Measurements from ENCODE around the gene MGLL.

MGLL gene

GRCh38 chr3:127831723-127832172 is 9.4 kb upstream of the MGLL start:
- DNase-seq (ENCODE audit: low spot score in 2 of 2), result no peak

GRCh38 chr3:127829537-127829936 is 7.2 kb upstream of the MGLL start:
- no peak for ATAC-seq (replicated peaks; ENCODE audit: extremely low read depth, poor library complexity, severe bottlenecking)

More at GRCh38 chr3:127831723-127832172, 9.4 kb upstream of the MGLL start:
- Mint-ChIP-seq H3K27ac (ENCODE audit: low read depth) (no peak overlapping the region), H3K4me3 (no peak overlapping the region), H3K36me3 (ENCODE audit: insufficient read depth) (no peaks in the 10 kb centered on the region), H3K4me1 (no peaks in the 10 kb centered on the region), H3K9me3 (peaks cover 19% of the 10 kb centered on the region), H3K27me3 (peaks cover 49% of the 10 kb centered on the region)
- no peak for ATAC-seq (replicated peaks; ENCODE audit: extremely low read depth, poor library complexity, severe bottlenecking)

GRCh38 chr3:127827808-127828207 is 5.5 kb upstream of the MGLL start:
- Mint-ChIP-seq H3K27me3 (peaks cover 67% of the 10 kb centered on the region), H3K27ac (ENCODE audit: low read depth) (no peak overlapping the region), H3K4me3 (no peak overlapping the region), H3K9me3 (peaks cover 24% of the 10 kb centered on the region), H3K36me3 (ENCODE audit: insufficient read depth) (no peaks in the 10 kb centered on the region), H3K4me1 (no peaks in the 10 kb centered on the region)
- DNase-seq (ENCODE audit: low spot score in 2 of 2) (no peak), ATAC-seq (replicated peaks; ENCODE audit: extremely low read depth, poor library complexity, severe bottlenecking) (no peak)

More at GRCh38 chr3:127829537-127829936, 7.2 kb upstream of the MGLL start:
- H3K4me1 Mint-ChIP-seq, result no peaks in the 10 kb centered on the region
- H3K4me3 Mint-ChIP-seq, result no peak overlapping the region
- no peak overlapping the region for H3K27ac Mint-ChIP-seq (ENCODE audit: low read depth)
- no peaks in the 10 kb centered on the region for H3K36me3 Mint-ChIP-seq (ENCODE audit: insufficient read depth)
- DNase-seq (ENCODE audit: low spot score in 2 of 2), result no peak
- H3K9me3 Mint-ChIP-seq, result peaks cover 24% of the 10 kb centered on the region
- H3K27me3 Mint-ChIP-seq, result peaks cover 65% of the 10 kb centered on the region

- H3K9me3 Mint-ChIP-seq, result peaks cover 20% of the 10 kb centered on the region
- H3K36me3 Mint-ChIP-seq (ENCODE audit: insufficient read depth), result no peaks in the 10 kb centered on the region
- DNase-seq (ENCODE audit: low spot score in 2 of 2) (no peak), ATAC-seq (replicated peaks; ENCODE audit: extremely low read depth, poor library complexity, severe bottlenecking) (no peak)
- peaks cover 68% of the 10 kb centered on the region for H3K27me3 Mint-ChIP-seq
- no peak overlapping the region for H3K27ac Mint-ChIP-seq (ENCODE audit: low read depth)
- no peak overlapping the region for H3K4me3 Mint-ChIP-seq
- H3K4me1 Mint-ChIP-seq, result no peaks in the 10 kb centered on the region
Observed at GRCh38 chr3:127825756-127826155, 3.4 kb upstream of the MGLL start.

DNA sequence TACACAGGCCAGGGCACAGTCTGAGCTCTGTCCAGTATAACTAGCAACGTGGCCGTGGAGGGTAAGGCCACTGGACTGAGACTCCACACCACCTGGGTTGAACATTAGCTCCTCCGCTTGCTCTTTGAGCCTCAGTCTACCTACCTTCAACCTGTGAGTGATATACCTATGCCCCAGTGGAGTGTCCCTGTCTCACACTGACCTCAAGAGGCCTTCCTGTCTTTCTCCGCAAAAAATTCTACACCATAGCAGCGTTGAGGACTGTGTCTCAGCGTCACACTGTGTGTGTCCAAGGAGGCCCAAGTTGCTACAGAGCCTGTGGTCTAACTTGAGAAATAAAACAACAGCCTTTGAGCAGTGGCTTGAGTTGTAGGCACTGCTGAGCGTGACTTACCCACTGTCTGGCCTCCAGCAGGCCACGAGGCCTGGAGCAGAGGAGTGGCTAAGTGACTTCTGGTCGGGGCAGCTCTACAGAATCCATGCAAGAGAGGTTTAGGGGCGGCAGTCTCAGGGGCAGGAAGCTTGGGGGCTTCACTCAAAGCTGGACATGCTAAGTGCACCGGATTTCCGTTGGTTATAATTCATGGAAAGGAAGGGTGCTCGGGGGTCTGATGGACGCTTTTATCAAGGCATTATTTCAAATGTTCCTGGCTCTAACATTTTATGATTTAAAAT is 2.0 kb upstream of the MGLL start:
- Mint-ChIP-seq H3K4me1 (no peaks in the 10 kb centered on the region), H3K27ac (ENCODE audit: low read depth) (no peak overlapping the region), H3K36me3 (ENCODE audit: insufficient read depth) (no peaks in the 10 kb centered on the region), H3K9me3 (peaks cover 6% of the 10 kb centered on the region), H3K27me3 (peaks cover 67% of the 10 kb centered on the region), H3K4me3 (no peak overlapping the region)
- DNase-seq (ENCODE audit: low spot score in 2 of 2) (no peak), ATAC-seq (replicated peaks; ENCODE audit: extremely low read depth, poor library complexity, severe bottlenecking) (no peak)

- DNase-seq (ENCODE audit: low spot score in 2 of 2) (no peak), ATAC-seq (replicated peaks; ENCODE audit: extremely low read depth, poor library complexity, severe bottlenecking) (no peak)
- Mint-ChIP-seq H3K27ac (ENCODE audit: low read depth) (no peak overlapping the region), H3K27me3 (peaks cover 67% of the 10 kb centered on the region), H3K4me1 (no peaks in the 10 kb centered on the region), H3K4me3 (peak overlapping the region; percentile 50), H3K9me3 (peaks cover 5% of the 10 kb centered on the region), H3K36me3 (ENCODE audit: insufficient read depth) (no peaks in the 10 kb centered on the region)
Observed at GRCh38 chr3:127823426-127823857, 1.1 kb upstream of the MGLL start.

DNA sequence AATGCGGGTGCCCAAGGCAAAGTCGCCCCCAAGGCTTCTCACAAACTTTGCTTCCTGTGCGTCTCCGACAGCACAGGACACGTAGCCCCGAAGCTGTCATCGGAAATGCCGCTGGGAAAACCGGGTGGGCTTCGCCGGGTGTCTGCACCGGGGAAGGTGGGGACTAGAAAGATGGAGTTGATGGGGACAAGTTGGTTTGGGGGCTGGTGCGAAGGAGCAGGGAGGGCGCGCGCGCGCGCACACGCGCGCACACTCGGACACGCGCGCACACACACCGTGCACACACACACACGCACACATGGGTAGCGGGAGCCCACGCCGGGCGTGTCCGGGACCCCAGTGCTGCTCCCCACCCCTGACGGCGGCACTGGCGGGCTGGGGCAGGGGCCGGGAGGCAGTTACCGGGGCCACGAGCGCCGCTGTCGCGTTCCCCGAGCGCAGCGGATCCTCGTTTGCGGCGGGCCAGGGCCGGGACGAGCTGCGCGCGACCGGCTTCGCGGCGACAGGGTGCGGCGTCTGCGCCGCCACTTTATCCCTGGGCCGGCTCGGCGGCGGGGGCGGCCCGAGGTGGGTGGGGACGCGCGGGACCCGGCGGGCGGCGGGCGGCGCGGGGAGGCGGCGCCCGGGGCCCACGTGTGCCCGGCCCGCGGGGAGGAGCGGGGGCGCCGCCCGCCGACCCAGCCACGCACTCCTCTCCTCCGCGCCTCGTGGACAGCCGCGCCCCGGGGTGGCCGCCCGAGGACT is 539 bp upstream of the MGLL start:
- Mint-ChIP-seq H3K36me3 (ENCODE audit: insufficient read depth) (no peaks in the 10 kb centered on the region), H3K4me3 (peak overlapping the region; percentile 77), H3K4me1 (no peaks in the 10 kb centered on the region), H3K27me3 (peaks cover 67% of the 10 kb centered on the region), H3K27ac (ENCODE audit: low read depth) (no peak overlapping the region), H3K9me3 (peaks cover 5% of the 10 kb centered on the region)
- ATAC-seq (replicated peaks; ENCODE audit: extremely low read depth, poor library complexity, severe bottlenecking) (no peak), DNase-seq (ENCODE audit: low spot score in 2 of 2) (no peak)

GRCh38 chr3:127821394-127821793 is 921 bp downstream of the MGLL start:
- no peak for ATAC-seq (replicated peaks; ENCODE audit: extremely low read depth, poor library complexity, severe bottlenecking)
- Mint-ChIP-seq H3K4me1 (no peaks in the 10 kb centered on the region), H3K27me3 (peaks cover 70% of the 10 kb centered on the region), H3K36me3 (ENCODE audit: insufficient read depth) (no peaks in the 10 kb centered on the region), H3K9me3 (peaks cover 2% of the 10 kb centered on the region), H3K4me3 (no peak overlapping the region), H3K27ac (ENCODE audit: low read depth) (no peak overlapping the region)
- no peak for DNase-seq (ENCODE audit: low spot score in 2 of 2)

GRCh38 chr3:127820826-127821313 is 1.4 kb downstream of the MGLL start:
- Mint-ChIP-seq H3K9me3 (no peaks in the 10 kb centered on the region), H3K4me1 (no peaks in the 10 kb centered on the region), H3K27me3 (peaks cover 70% of the 10 kb centered on the region), H3K4me3 (no peak overlapping the region), H3K36me3 (ENCODE audit: insufficient read depth) (no peaks in the 10 kb centered on the region), H3K27ac (ENCODE audit: low read depth) (no peak overlapping the region)
- ATAC-seq (replicated peaks; ENCODE audit: extremely low read depth, poor library complexity, severe bottlenecking), result no peak
- no peak for DNase-seq (ENCODE audit: low spot score in 2 of 2)

- no peaks in the 10 kb centered on the region for H3K4me1 Mint-ChIP-seq
- DNase-seq (ENCODE audit: low spot score in 2 of 2) (no peak), ATAC-seq (replicated peaks; ENCODE audit: extremely low read depth, poor library complexity, severe bottlenecking) (no peak)
- H3K27ac Mint-ChIP-seq (ENCODE audit: low read depth), result no peak overlapping the region
- H3K4me3 Mint-ChIP-seq, result no peak overlapping the region
- H3K36me3 Mint-ChIP-seq (ENCODE audit: insufficient read depth), result no peaks in the 10 kb centered on the region
- H3K9me3 Mint-ChIP-seq, result no peaks in the 10 kb centered on the region
- H3K27me3 Mint-ChIP-seq, result peaks cover 70% of the 10 kb centered on the region
Observed at GRCh38 chr3:127820221-127820825, 2.0 kb downstream of the MGLL start.

- no peak for DNase-seq (ENCODE audit: low spot score in 2 of 2)
- H3K9me3 Mint-ChIP-seq, result no peaks in the 10 kb centered on the region
- peaks cover 70% of the 10 kb centered on the region for H3K27me3 Mint-ChIP-seq
- no peak overlapping the region for H3K4me3 Mint-ChIP-seq
- no peak for ATAC-seq (replicated peaks; ENCODE audit: extremely low read depth, poor library complexity, severe bottlenecking)
- no peaks in the 10 kb centered on the region for H3K4me1 Mint-ChIP-seq
- no peaks in the 10 kb centered on the region for H3K36me3 Mint-ChIP-seq (ENCODE audit: insufficient read depth)
- no peak overlapping the region for H3K27ac Mint-ChIP-seq (ENCODE audit: low read depth)
Observed at GRCh38 chr3:127819656-127820055, 2.7 kb downstream of the MGLL start.

GRCh38 chr3:127819086-127819485 is 3.2 kb downstream of the MGLL start:
- DNase-seq (ENCODE audit: low spot score in 2 of 2) (no peak), ATAC-seq (replicated peaks; ENCODE audit: extremely low read depth, poor library complexity, severe bottlenecking) (no peak)
- Mint-ChIP-seq H3K27me3 (peaks cover 64% of the 10 kb centered on the region), H3K4me1 (no peaks in the 10 kb centered on the region), H3K9me3 (no peaks in the 10 kb centered on the region), H3K27ac (ENCODE audit: low read depth) (no peak overlapping the region), H3K36me3 (ENCODE audit: insufficient read depth) (no peaks in the 10 kb centered on the region), H3K4me3 (no peak overlapping the region)
